Body of pancreas (tissue), 4 donors: ENCODE results near the gene UBE2I. TPM values are rescaled to one million over a fixed set of nuclear protein-coding genes. Genes with fewer than 3 reads are reported as not detected.

Source experiments
- ATAC-seq: fragments of 150-250 bp; one replicate; pipeline ENCODE4 v1.9.1; 2016
- DNase-seq, 4 donors: peaks; one replicate each; pipeline ENCODE4 v3.0.0-alpha.2; 2019
- H3K27ac ChIP-seq, 4 donors: fragments of 200-600 bp; sonication (generic); 1 replicate in 3 of 4; 2 replicates in 1 of 4; pipeline versions ENCODE4 v1.5.1 to v1.6.1; 2016 to 2019; ENCODE audit warnings: mild to moderate bottlenecking in 1 of 4, mixed read lengths in 1 of 4, moderate library complexity in 1 of 4
- H3K27me3 ChIP-seq, 2 donors: fragments of 200-600 bp; sonication (generic); one replicate each; pipeline ENCODE4 v1.6.0; 2016; ENCODE audit warnings: mild to moderate bottlenecking in 1 of 2
- H3K36me3 ChIP-seq, 2 donors: fragments of 200-600 bp; sonication (generic); replicated peaks in 1 of 2; 2 replicates each; pipeline ENCODE4 v1.5.1; 2016; ENCODE audit warnings: low read depth in 2 of 2; ENCODE audit not compliant: insufficient read depth in 1 of 2
- H3K4me1 ChIP-seq: fragments of 200-600 bp; sonication (generic); one replicate; pipeline ENCODE4 v1.6.0; 2016
- H3K4me3 ChIP-seq, 2 donors: fragments of 200-600 bp; sonication (generic); 1 replicate in 1 of 2; 2 replicates in 1 of 2; pipeline ENCODE4 v1.5.1; 2016 to 2019
- H3K9me3 ChIP-seq, 3 donors: fragments of 200-600 bp; sonication (generic); 1 replicate in 2 of 3; 2 replicates in 1 of 3; pipeline ENCODE4 v1.5.1; 2016
- POLR2A ChIP-seq, 3 donors: fragments of 450-650 bp; IDR thresholded peaks; one replicate each; pipeline ENCODE4 v1.6.1; 2016; ENCODE audit warnings: antibody characterized with exemption in 3 of 3, mild to moderate bottlenecking in 2 of 3
- WGBS, 2 donors: methylation state at CpG; one replicate each; pipeline ENCODE4 v1.1.5; 2017; 5-methylcytosine and 5-hydroxymethylcytosine counted together
- intact Hi-C: fragments of 100-400 bp; cut with DNase I; formaldehyde crosslinking; loops from one replicate; pipeline ENCODE4 v1.15.1; 2023
- total RNA-seq, 2 donors: library from RNA; depleted of rRNA; stranded (reverse); fragments of >200 nt; gene quantifications; one replicate each; pipeline ENCODE4 v1.1.0, GENCODE V29; 2016
- TF ChIP-seq, protein P1 (sequence below), 7 experiments: fragments of 450-650 bp in 4 of 7; fragments of 200-600 bp in 3 of 7; sonication (generic) in 3 of 7; IDR thresholded peaks; one replicate each; pipeline ENCODE4 v1.5.1; 2016 to 2019; ENCODE audit warnings: antibody characterized with exemption in 7 of 7

UBE2I gene
- total RNA-seq, 2 donors from 2014 or later, result 25.9 to 81.7 TPM

DNA sequence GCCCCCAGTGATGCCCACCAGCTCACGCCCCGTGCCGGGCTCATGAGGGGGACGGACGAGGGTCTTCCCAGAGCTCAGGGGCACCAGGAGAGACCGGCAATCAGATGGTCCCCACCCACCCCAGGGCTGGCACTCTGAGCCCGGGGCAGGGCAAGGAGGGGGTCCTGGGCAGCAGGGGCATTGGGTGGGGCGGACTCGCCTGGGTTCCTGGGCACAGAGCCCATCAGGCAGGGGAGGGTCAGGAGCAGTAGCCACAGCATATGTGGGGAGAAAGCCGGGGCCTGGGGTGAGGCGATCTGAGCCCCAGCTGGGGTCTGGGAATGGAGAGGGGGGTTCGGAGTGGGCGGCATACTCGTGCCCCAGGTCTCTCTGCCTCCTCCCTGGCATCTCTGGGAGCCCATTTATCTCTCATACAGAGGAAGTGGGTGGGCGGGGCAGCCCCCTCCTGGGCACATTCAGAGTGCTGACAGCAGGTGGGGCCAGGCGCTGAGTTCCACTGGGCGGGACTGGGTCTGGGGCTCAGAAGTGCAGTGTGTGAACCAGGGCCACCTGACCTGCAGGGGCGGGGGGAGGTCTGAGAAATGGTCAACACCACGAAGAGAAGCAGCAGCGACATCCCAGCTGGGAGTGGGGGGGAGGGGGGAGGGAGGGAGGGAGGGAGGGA lies 20.5 kb upstream of the UBE2I start:
- Histone ChIP-seq H3K9me3 (no peaks in the 10 kb centered on the region), H3K4me3 (no peak overlapping the region), H3K4me1 (peaks cover 4% of the 10 kb centered on the region), H3K27me3 (peaks cover 0 to 7% of the 10 kb centered on the region in 2 donors), H3K27ac (no peak overlapping the region), H3K36me3 (no peaks in the 10 kb centered on the region)
- 10 to 20% methylated on average over 7 to 20 of the region's 20 CpGs for WGBS, 2 donors
- intact Hi-C loops, result no loop called here
- no peak for DNase-seq
- no peak for ATAC-seq
- no peak for TF ChIP-seq POLR2A (IDR thresholded peaks at IDR 0.05)
- TF ChIP-seq, protein P1, sequence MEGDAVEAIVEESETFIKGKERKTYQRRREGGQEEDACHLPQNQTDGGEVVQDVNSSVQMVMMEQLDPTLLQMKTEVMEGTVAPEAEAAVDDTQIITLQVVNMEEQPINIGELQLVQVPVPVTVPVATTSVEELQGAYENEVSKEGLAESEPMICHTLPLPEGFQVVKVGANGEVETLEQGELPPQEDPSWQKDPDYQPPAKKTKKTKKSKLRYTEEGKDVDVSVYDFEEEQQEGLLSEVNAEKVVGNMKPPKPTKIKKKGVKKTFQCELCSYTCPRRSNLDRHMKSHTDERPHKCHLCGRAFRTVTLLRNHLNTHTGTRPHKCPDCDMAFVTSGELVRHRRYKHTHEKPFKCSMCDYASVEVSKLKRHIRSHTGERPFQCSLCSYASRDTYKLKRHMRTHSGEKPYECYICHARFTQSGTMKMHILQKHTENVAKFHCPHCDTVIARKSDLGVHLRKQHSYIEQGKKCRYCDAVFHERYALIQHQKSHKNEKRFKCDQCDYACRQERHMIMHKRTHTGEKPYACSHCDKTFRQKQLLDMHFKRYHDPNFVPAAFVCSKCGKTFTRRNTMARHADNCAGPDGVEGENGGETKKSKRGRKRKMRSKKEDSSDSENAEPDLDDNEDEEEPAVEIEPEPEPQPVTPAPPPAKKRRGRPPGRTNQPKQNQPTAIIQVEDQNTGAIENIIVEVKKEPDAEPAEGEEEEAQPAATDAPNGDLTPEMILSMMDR (IDR thresholded peaks at IDR 0.05), result no peak

DNA sequence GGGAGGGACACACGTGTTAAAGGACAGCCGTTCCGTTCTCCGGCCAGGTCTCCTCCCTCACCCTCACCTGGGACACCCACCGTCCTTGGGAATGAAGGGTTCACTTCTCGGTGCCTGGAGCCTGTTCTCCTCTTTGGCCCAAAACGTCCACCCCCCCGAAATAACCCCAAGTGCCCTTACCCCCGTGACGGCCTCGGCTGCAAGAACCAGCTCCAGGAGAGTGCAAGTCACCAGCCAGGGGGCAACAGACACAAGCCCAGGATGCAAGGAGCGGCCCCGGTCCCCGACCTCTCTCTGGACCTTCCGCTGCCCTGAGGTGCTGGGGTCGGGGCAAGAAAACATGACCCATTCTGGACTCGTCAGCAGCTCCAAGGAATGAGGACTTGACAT lies 20.0 kb upstream of the UBE2I start:
- intact Hi-C loops, result no loop called here
- peaks cover 4% of the 10 kb centered on the region for H3K4me1 ChIP-seq
- H3K27ac ChIP-seq, result no peak overlapping the region
- H3K9me3 ChIP-seq, result no peaks in the 10 kb centered on the region
- no peak overlapping the region for H3K4me3 ChIP-seq
- DNase-seq, result no peak
- WGBS, 2 donors, result 4 to 14% methylated on average over 4 to 17 of the region's 17 CpGs
- ATAC-seq, result no peak
- no peaks in the 10 kb centered on the region for H3K36me3 ChIP-seq
- H3K27me3 ChIP-seq, result peaks cover 0 to 7% of the 10 kb centered on the region in 2 donors
- TF ChIP-seq POLR2A (IDR thresholded peaks at IDR 0.05), result no peak
- TF ChIP-seq, protein P1 (IDR thresholded peaks at IDR 0.05), result no peak

DNA sequence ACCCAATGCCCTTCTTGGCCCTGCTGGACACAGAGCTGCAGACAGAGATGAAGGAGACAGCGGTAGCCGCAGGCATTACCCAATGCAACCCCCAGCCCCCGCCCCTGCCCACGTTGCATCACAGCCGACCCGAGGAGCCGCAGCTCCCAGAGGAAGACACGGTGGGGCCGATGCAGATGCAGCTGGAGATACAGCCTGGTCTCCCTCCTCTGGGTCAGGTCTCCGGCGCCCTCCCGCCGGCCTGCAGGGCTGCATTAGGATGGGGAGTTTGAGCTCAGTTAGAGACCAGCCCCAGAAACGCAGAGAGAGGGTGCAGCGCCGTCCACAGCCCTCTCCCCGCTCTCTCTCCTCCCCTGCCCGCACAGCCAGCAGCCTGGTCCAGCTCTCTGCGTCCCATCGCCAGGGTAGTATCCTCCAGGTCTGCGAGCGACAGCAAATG lies 19.4 kb upstream of the UBE2I start:
- H3K27ac ChIP-seq, result no peak overlapping the region
- 33 to 62% methylated on average over 7 to 22 of the region's 22 CpGs for WGBS, 2 donors
- intact Hi-C loops, result no loop called here
- H3K4me1 ChIP-seq, result peaks cover 4% of the 10 kb centered on the region
- DNase-seq (no peak), ATAC-seq (no peak)
- H3K9me3 ChIP-seq, result no peaks in the 10 kb centered on the region
- no peaks in the 10 kb centered on the region for H3K36me3 ChIP-seq
- no peak overlapping the region for H3K4me3 ChIP-seq
- TF ChIP-seq, protein P1 (IDR thresholded peaks at IDR 0.05), result no peak
- TF ChIP-seq POLR2A (IDR thresholded peaks at IDR 0.05), result no peak
- peaks cover 0 to 7% of the 10 kb centered on the region in 2 donors for H3K27me3 ChIP-seq

DNA sequence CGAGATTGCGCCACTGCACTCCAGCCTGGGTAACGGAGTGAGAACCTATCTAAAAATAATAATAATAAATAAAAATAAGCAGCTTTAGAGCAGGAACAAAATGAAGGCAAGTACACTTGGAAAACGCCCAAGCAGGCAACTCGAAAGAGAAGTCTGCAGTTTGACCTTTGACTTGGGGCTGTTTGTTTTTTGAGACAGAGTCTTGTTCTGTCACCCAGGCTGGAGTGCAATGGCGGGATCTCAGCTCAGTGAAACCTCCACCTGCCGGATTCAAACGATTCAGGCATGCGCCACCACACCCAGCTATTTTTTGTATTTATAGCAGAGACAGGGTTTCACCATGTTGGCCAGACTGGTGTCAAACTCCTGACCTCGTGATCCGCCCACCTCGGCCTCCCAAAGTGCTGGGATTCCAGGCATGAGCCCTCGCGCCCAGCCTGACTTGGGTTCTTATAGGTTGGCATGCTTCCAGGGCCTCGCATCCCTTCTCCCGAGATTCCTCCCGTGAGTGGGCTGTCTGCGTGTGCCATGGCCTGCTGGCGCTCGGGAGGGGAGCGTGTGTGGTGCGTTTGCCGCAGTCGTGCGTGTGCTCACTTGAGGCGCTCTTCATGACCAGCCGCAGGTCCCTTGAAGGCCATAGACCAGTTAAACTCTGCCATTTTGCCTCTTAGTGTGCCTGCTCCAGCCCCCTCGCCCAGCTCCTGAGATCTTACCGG lies 18.4 kb upstream of the UBE2I start:
- intact Hi-C loops, result no loop called here
- H3K4me1 ChIP-seq, result peaks cover 4% of the 10 kb centered on the region
- no peak overlapping the region for H3K27ac ChIP-seq
- WGBS, 2 donors, result 59 to 69% methylated on average over 28 to 29 of the region's 29 CpGs
- ATAC-seq (no peak), DNase-seq (no peak)
- H3K36me3 ChIP-seq, result no peaks in the 10 kb centered on the region
- H3K27me3 ChIP-seq, result peaks cover 0 to 7% of the 10 kb centered on the region in 2 donors
- no peak overlapping the region for H3K4me3 ChIP-seq
- H3K9me3 ChIP-seq, result no peaks in the 10 kb centered on the region
- TF ChIP-seq, protein P1 (IDR thresholded peaks at IDR 0.05), result no peak
- no peak for TF ChIP-seq POLR2A (IDR thresholded peaks at IDR 0.05)
